Aorta (tissue), 5 donors: Measurements from ENCODE around the gene ELFN1. TPM values are rescaled to one million over a fixed set of nuclear protein-coding genes. Genes with fewer than 3 reads are reported as not detected.

Experiments
- ATAC-seq: fragments of 200-7000 bp; cut with Tn5 transposase; one replicate; pipeline ENCODE4 v1.9.1; 2022; ENCODE audit warnings: moderate library complexity; ENCODE audit not compliant: low FRiP score
- DNase-seq, 2 donors: peaks; one replicate each; pipeline ENCODE4 v3.0.0-alpha.2; 2020
- H3K27ac ChIP-seq, 2 donors: one replicate each; pipeline ENCODE4 v1.5.1; 2013; ENCODE audit warnings: low read length in 2 of 2, mild to moderate bottlenecking in 2 of 2, moderate library complexity in 2 of 2, control low read depth in 1 of 2, inconsistent platforms in 1 of 2, low read depth in 1 of 2
- H3K27me3 ChIP-seq, 2 donors: one replicate each; pipeline ENCODE4 v1.6.1; 2013; ENCODE audit warnings: control low read depth in 1 of 2, low read length in 1 of 2, mild to moderate bottlenecking in 1 of 2, moderate library complexity in 1 of 2; ENCODE audit not compliant: insufficient read depth in 2 of 2, control insufficient read depth in 1 of 2
- H3K36me3 ChIP-seq, 2 donors: one replicate each; pipeline ENCODE4 v1.6.1; 2013; ENCODE audit warnings: control low read depth in 1 of 2, low read length in 1 of 2, mild to moderate bottlenecking in 1 of 2; ENCODE audit not compliant: insufficient read depth in 2 of 2, control insufficient read depth in 1 of 2
- H3K4me1 ChIP-seq, 2 donors: one replicate each; pipeline ENCODE4 v1.6.1; 2013; ENCODE audit warnings: low read length in 2 of 2, control low read depth in 1 of 2, mild to moderate bottlenecking in 1 of 2, moderate library complexity in 1 of 2; ENCODE audit not compliant: insufficient read depth in 2 of 2, control insufficient read depth in 1 of 2
- H3K4me3 ChIP-seq, 2 donors: one replicate each; pipeline ENCODE4 v1.5.1; 2013; ENCODE audit warnings: low read length in 2 of 2, control low read depth in 1 of 2, mild to moderate bottlenecking in 1 of 2
- H3K9me3 ChIP-seq: one replicate; pipeline ENCODE4 v1.6.1; 2013; ENCODE audit warnings: mild to moderate bottlenecking, low read length; ENCODE audit not compliant: control insufficient read depth
- WGBS, 2 donors: extraction: QIAGEN DNeasy Blood & Tissue Kit; methylation state at CpG; one replicate each; pipeline ENCODE4 v1.1.7; 2013; 5-methylcytosine and 5-hydroxymethylcytosine counted together
- intact Hi-C, 2 donors: fragments of 100-400 bp; cut with DNase I; formaldehyde crosslinking; loops; one replicate each; pipeline versions ENCODE4 v1.14.2 to v1.15.0; 2022
- polyA plus RNA-seq, 2 donors: library from polyadenylated mRNA; stranded (reverse); fragments of 200-250 nt; gene quantifications; one replicate each; pipeline ENCODE4 v1.2.3, GENCODE V29; 2013
- total RNA-seq, 2 donors: library from RNA; stranded (reverse); fragmentation: NEBNext Ultra II Directional; extraction: Animal tissue kit (Norgen Biotek cat#: 25700); gene quantifications; one replicate each; pipeline ENCODE4 v1.2.1, GENCODE V29; 2021
- donor health status: healthy with polysubstance abuse.
- donor health status: Bipolar disorder and iron deficiency.
- donor health status: DM: no; HTN: no; CAD: no.
- donor health status: DM: no; HTN: no; CAD: no.
- donor health status: DM: yes; HTN: yes; CAD: no.

Gene ELFN1
- total and polyA plus RNA-seq, 4 donors, result 0.13 to 4.8 (median 1.2) TPM; not detected in 1

DNA sequence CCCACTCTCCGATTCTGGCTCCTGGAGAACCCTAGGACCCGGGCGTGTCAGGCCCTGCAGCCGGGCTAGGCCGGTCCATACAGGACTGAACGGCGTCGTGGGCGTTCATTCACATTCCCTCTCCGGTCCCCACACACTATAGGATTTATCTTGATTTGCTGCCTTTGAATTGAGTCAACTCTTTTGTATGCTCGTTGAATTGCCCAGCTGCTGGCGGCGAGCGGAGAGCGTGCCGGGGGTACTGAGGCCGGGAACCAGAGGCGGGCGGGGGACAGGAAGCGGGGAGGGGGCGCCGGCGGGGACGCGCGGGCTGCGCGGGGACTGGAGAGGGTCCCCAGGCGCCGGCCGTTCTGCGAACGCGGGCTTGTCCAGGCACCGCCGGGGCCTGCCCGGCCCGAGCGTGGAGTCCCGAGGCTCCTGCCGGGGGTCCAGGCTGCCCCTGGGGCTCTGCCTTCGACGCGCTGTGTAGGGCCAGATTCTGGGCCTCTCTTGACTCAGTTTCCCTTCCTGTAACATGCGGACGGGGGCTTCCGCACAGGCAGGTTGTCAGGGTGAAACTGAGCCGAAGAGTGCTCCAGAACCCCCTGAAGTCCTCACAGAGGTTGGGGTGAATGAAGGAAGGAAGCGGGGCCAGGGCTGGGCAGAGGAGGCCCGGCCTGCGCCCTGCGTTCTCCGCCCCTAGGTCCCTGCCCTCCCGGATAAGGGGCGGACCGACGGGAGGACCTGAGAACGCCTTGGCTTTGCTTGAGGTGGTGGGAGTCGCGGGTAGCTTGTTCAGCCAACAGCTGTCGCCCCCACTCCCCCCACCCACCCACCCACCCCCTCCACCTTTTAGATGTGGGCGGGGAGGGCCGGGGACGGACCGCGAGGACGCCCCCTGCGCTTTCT is 769 bp upstream of the ELFN1 start:
- ATAC-seq (no peak), DNase-seq (peak; percentile 29 to 73)
- Histone ChIP-seq H3K4me3 (no peak overlapping the region), H3K36me3 (no peaks in the 10 kb centered on the region), H3K9me3 (no peaks in the 10 kb centered on the region), H3K27ac (no peak overlapping the region), H3K4me1 (no peaks in the 10 kb centered on the region), H3K27me3 (no peaks in the 10 kb centered on the region)
- WGBS, 2 donors, result 29 to 32% methylated on average over 59 to 68 of the region's 68 CpGs
- intact Hi-C loops, result loop anchor here in 1 of 2 donors (10.0 kb wide), 2 partner anchors 535 to 675 kb away; no protein-coding TSS in a partner anchor

- H3K36me3 ChIP-seq, result no peaks in the 10 kb centered on the region
- H3K4me1 ChIP-seq, result no peaks in the 10 kb centered on the region
- intact Hi-C loops, result no loop called here
- no peaks in the 10 kb centered on the region for H3K9me3 ChIP-seq
- 42 to 47% methylated on average over 26 of the region's 26 CpGs for WGBS, 2 donors
- H3K4me3 ChIP-seq, result no peak overlapping the region
- no peak for ATAC-seq
- peak; percentile 34 to 61 for DNase-seq
- H3K27ac ChIP-seq, result no peak overlapping the region
- no peaks in the 10 kb centered on the region for H3K27me3 ChIP-seq
Observed at GRCh38 chr7:1670894-1671593, 967 bp downstream of the ELFN1 start.

DNA sequence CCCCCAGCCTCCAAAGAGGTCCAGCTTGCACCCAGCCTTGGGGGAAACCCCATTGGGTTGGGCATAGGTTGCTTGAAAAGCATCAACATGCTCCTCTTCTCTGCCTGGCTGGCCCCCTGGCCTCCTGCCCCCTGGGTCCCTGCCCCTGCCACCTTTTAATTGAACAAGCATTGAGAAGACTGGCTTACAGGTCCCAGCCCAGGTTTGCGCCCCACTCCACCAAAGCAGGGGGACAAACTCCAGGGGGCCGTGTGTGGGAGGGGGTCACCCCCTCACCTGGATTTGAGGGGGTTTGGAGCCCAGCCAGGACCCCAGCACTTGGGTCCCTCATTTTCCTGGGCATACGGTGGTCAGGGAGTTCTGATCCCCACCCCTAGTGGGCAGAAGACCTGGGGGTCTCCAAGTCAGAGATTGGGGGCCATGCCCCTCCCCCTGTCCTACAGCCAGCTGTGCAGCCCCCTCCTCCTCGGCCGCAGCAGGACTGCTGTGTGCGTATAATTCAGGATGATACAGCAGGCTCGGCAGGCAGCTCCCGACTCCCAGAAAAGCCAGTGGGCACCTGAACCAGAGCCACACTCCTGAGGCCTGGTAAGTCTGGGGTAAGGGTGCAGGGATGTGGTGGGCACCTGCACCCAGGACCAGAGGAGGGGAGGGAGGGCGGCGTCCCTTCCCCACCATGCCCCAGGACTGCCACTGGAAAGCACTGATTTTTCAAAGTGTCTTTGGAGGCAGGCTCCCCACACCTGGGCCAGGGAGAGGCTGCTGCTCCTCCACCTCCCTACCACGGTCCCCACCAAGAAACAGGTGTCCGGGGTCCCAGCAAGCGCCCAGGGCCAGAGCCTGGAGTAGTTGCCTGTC is 1.7 kb downstream of the ELFN1 start:
- Histone ChIP-seq H3K4me1 (no peaks in the 10 kb centered on the region), H3K9me3 (no peaks in the 10 kb centered on the region), H3K27me3 (no peaks in the 10 kb centered on the region), H3K27ac (no peak overlapping the region), H3K4me3 (no peak overlapping the region), H3K36me3 (no peaks in the 10 kb centered on the region)
- intact Hi-C loops, result no loop called here
- DNase-seq (peak; percentile 43 to 63), ATAC-seq (no peak)
- WGBS, 2 donors, result 83 to 84% methylated on average over 11 to 13 of the region's 13 CpGs

GRCh38 chr7:1672851-1673486 is 2.9 kb downstream of the ELFN1 start:
- H3K4me3 ChIP-seq, result no peak overlapping the region
- H3K36me3 ChIP-seq, result no peaks in the 10 kb centered on the region
- peak; percentile 29 to 62 for DNase-seq
- 74 to 83% methylated on average over 23 of the region's 23 CpGs for WGBS, 2 donors
- intact Hi-C loops, result no loop called here
- no peaks in the 10 kb centered on the region for H3K27me3 ChIP-seq
- H3K27ac ChIP-seq, result no peak overlapping the region
- H3K9me3 ChIP-seq, result no peaks in the 10 kb centered on the region
- no peak for ATAC-seq
- H3K4me1 ChIP-seq, result no peaks in the 10 kb centered on the region

DNA sequence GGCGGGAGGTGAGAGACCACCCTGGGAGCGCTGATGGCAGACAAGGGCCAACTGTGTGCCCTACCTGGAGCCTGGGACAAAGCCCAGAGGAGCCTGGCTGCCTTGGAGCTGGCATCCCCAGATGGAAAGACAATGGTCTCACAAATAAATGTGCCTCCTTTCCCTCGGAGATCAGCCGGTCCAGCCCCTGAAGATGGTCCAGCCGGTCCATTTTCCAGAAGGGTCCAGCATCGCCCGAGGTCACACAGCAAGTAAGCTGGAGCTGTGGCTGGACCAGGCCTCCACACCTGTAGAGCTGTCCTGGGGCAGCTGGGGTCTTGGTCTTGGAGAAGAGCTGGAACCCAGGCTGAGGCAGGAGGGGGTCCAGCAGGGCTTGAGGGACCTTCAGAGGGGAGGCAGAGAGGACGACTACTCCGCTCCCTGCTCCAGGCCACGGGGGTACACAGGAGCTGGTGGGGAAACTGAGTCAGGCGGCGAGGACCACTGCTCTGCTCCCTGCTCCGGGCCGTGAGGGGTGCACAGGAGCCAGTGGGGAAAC is 3.6 kb downstream of the ELFN1 start:
- intact Hi-C loops, result no loop called here
- no peaks in the 10 kb centered on the region for H3K36me3 ChIP-seq
- H3K4me3 ChIP-seq, result no peak overlapping the region
- no peak overlapping the region for H3K27ac ChIP-seq
- no peaks in the 10 kb centered on the region for H3K9me3 ChIP-seq
- H3K4me1 ChIP-seq, result no peaks in the 10 kb centered on the region
- no peaks in the 10 kb centered on the region for H3K27me3 ChIP-seq
- ATAC-seq (no peak), DNase-seq (peak; percentile 15 to 43)
- WGBS, 2 donors, result 92 to 96% methylated on average over 14 of the region's 14 CpGs

- Histone ChIP-seq H3K4me1 (no peaks in the 10 kb centered on the region), H3K36me3 (no peaks in the 10 kb centered on the region), H3K9me3 (no peaks in the 10 kb centered on the region), H3K27me3 (no peaks in the 10 kb centered on the region), H3K27ac (no peak overlapping the region), H3K4me3 (no peak overlapping the region)
- intact Hi-C loops, result no loop called here
- ATAC-seq, result no peak
- peak; percentile 44 to 67 for DNase-seq
- 86 to 91% methylated on average over 21 of the region's 21 CpGs for WGBS, 2 donors
Observed at GRCh38 chr7:1674161-1675035, 4.3 kb downstream of the ELFN1 start.

GRCh38 chr7:1675036-1675671 is 5.1 kb downstream of the ELFN1 start:
- Histone ChIP-seq H3K4me3 (no peak overlapping the region), H3K9me3 (no peaks in the 10 kb centered on the region), H3K4me1 (no peaks in the 10 kb centered on the region), H3K27ac (no peak overlapping the region), H3K36me3 (no peaks in the 10 kb centered on the region), H3K27me3 (no peaks in the 10 kb centered on the region)
- intact Hi-C loops, result no loop called here
- DNase-seq (peak; percentile 35 to 67), ATAC-seq (no peak)
- 78 to 84% methylated on average over 29 of the region's 29 CpGs for WGBS, 2 donors
